Neural cell (in vitro differentiated cells): ENCODE results near the gene PLXNB1. TPM values are rescaled to one million over a fixed set of nuclear protein-coding genes. Genes with fewer than 3 reads are reported as not detected.

Experiments used
- H2AFZ ChIP-seq: fragments of 200-600, 300-800 bp; sonication (generic), shearing (Covaris generic); 2 replicates; pipeline ENCODE4 v1.6.0; 2014; ENCODE audit warnings: low read depth, mild to moderate bottlenecking, antibody characterized with exemption, low read length, moderate library complexity
- H3F3A ChIP-seq: fragments of 200-600 bp; shearing (Covaris generic); 2 replicates; pipeline ENCODE4 v1.6.1; 2016; ENCODE audit warnings: mild to moderate bottlenecking, moderate library complexity, mixed read lengths, antibody characterized with exemption, low read length; ENCODE audit not compliant: insufficient read depth, poor library complexity, severe bottlenecking
- H3K27ac ChIP-seq: fragments of 200-600, 300-800 bp; sonication (generic), shearing (Covaris generic); 2 replicates; pipeline ENCODE4 v1.5.1; 2014; ENCODE audit warnings: mild to moderate bottlenecking, low read length, moderate library complexity
- H3K27me3 ChIP-seq: fragments of 300-800, 200-600 bp; sonication (generic), shearing (Covaris generic); 2 replicates; pipeline ENCODE4 v1.6.0; 2014; ENCODE audit warnings: mild to moderate bottlenecking, low read depth, low read length, moderate library complexity; ENCODE audit not compliant: insufficient read depth
- H3K36me3 ChIP-seq: fragments of 300-800, 200-600 bp; sonication (generic), shearing (Covaris generic); 2 replicates; pipeline ENCODE4 v1.5.1; 2014; ENCODE audit warnings: mild to moderate bottlenecking, antibody characterized with exemption, low read length, moderate library complexity; ENCODE audit not compliant: insufficient read depth
- H3K4me2 ChIP-seq: fragments of 300-800, 200-600 bp; sonication (generic), shearing (Covaris generic); 2 replicates; pipeline ENCODE4 v1.6.0; 2014; ENCODE audit warnings: mild to moderate bottlenecking, low read length
- H3K4me3 ChIP-seq: fragments of 300-800, 200-600 bp; sonication (generic), shearing (Covaris generic); 2 replicates; pipeline ENCODE4 v1.5.1; 2014; ENCODE audit warnings: mild to moderate bottlenecking, low read length, moderate library complexity
- H3K79me2 ChIP-seq: fragments of 200-600 bp; shearing (Covaris generic); replicated peaks from 2 replicates; pipeline ENCODE4 v1.6.0; 2014; ENCODE audit warnings: mild to moderate bottlenecking, low read length, moderate library complexity; ENCODE audit not compliant: insufficient read depth
- H3K9ac ChIP-seq: fragments of 300-800, 200-600 bp; sonication (generic), shearing (Covaris generic); 2 replicates; pipeline ENCODE4 v1.6.1; 2016; ENCODE audit warnings: mild to moderate bottlenecking, low read length, mixed read lengths
- H3K9me2 ChIP-seq: fragments of 200-600 bp; shearing (Covaris generic); 2 replicates; pipeline ENCODE4 v1.6.1; 2016; ENCODE audit warnings: mild to moderate bottlenecking, low read length, mixed read lengths; ENCODE audit not compliant: insufficient read depth
- H3K9me3 ChIP-seq: fragments of 200-600, 300-800 bp; sonication (generic), shearing (Covaris generic); 2 replicates; pipeline ENCODE4 v1.6.1; 2016; ENCODE audit warnings: mild to moderate bottlenecking, mixed run types, low read length, moderate library complexity, mixed read lengths
- H4K20me1 ChIP-seq: fragments of 200-600 bp; shearing (Covaris generic); 2 replicates; pipeline ENCODE4 v1.6.1; 2016; ENCODE audit warnings: mild to moderate bottlenecking, mixed run types; ENCODE audit not compliant: insufficient read depth
- CTCF ChIP-seq: fragments of 450-650 bp; IDR thresholded peaks from 2 replicates; pipeline ENCODE4 v1.5.1; 2014; ENCODE audit warnings: antibody characterized with exemption, mild to moderate bottlenecking, moderate library complexity; ENCODE audit not compliant: poor library complexity, severe bottlenecking
- EP300 ChIP-seq: fragments of 450-650 bp; conservative IDR thresholded peaks from 2 replicates; pipeline ENCODE4 v1.6.1; 2014; ENCODE audit warnings: antibody characterized with exemption, mild to moderate bottlenecking, moderate library complexity; ENCODE audit not compliant: poor library complexity, severe bottlenecking
- EZH2 ChIP-seq: fragments of 200-600, 300-800 bp; shearing (Covaris generic), sonication (generic); IDR thresholded peaks from 2 replicates; pipeline ENCODE4 v1.6.1; 2014; ENCODE audit warnings: antibody characterized with exemption, low read length, borderline replicate concordance, mild to moderate bottlenecking; ENCODE audit not compliant: insufficient read depth, poor library complexity, severe bottlenecking
- MXI1 ChIP-seq: fragments of 450-650 bp; conservative IDR thresholded peaks from 2 replicates; pipeline ENCODE4 v1.6.1; 2014; ENCODE audit warnings: antibody characterized with exemption, mild to moderate bottlenecking; ENCODE audit not compliant: poor library complexity, severe bottlenecking
- POLR2AphosphoS5 ChIP-seq: IDR thresholded peaks from 2 replicates; pipeline ENCODE4 v1.6.1; 2012
- RAD21 ChIP-seq: fragments of 450-650 bp; conservative IDR thresholded peaks from 2 replicates; pipeline ENCODE4 v1.6.1; 2014; ENCODE audit warnings: antibody characterized with exemption, mild to moderate bottlenecking, moderate library complexity
- REST ChIP-seq: IDR thresholded peaks from 2 replicates; pipeline ENCODE4 v1.6.1; 2012; ENCODE audit warnings: borderline replicate concordance
- SMC3 ChIP-seq: fragments of 450-650 bp; conservative IDR thresholded peaks from 2 replicates; pipeline ENCODE4 v1.6.1; 2014; ENCODE audit warnings: antibody characterized with exemption, mild to moderate bottlenecking, moderate library complexity; ENCODE audit not compliant: poor library complexity
- TAF1 ChIP-seq: IDR thresholded peaks from 2 replicates; pipeline ENCODE4 v1.6.1; 2012; ENCODE audit warnings: low read depth
- polyA plus RNA-seq: library from polyadenylated mRNA; depleted of rRNA; stranded (reverse); fragments of >200 nt; gene quantifications from 2 replicates; pipeline ENCODE4 v1.2.3, GENCODE V29; 2014

Gene PLXNB1
- polyA plus RNA-seq, 1 donor from 2014 or later = 134 TPM

- H3K79me2 ChIP-seq = peaks cover 12% of the 10 kb centered on the region
- H4K20me1 ChIP-seq = peaks cover 3% of the 10 kb centered on the region
- no peaks in the 10 kb centered on the region for H3K36me3 ChIP-seq
- H2AFZ ChIP-seq = no peak overlapping the region
- H3K27ac ChIP-seq = no peak overlapping the region
- H3K9me3 ChIP-seq = no peaks in the 10 kb centered on the region
- no peak overlapping the region for H3K4me2 ChIP-seq
- no peaks in the 10 kb centered on the region for H3K27me3 ChIP-seq
- TF ChIP-seq SMC3 = no peak
- H3K4me3 ChIP-seq = no peak overlapping the region
- H3K9me2 ChIP-seq = no peaks in the 10 kb centered on the region
- H3K9ac ChIP-seq = no peak overlapping the region
- no peaks in the 10 kb centered on the region for H3F3A ChIP-seq
These were observed 11.2 kb downstream of the PLXNB1 start for GRCh38 chr3:48418651-48419050.

DNA sequence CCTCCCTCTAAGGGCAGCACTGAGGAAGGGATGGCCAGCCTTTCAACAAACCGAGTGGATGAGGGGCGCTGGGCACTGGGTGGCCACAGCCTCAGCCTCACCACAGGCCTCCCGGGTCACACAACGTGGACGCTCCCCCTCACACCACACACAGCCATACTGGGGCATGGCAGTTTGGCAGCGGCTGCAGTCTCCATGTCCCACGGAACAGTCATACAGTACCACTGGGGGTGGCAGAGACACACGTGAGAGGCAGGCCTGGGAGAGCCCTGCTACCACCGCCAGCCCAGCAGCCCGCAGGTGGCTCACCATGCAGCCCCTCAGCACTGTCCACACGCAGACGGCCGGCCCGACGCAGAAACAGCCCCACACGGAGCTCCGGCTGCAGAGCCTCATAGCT is 11.7 kb downstream of the PLXNB1 start:
- Histone ChIP-seq H3K9me3 (no peaks in the 10 kb centered on the region), H2AFZ (no peak overlapping the region), H3F3A (no peaks in the 10 kb centered on the region), H3K36me3 (no peaks in the 10 kb centered on the region), H3K4me3 (no peak overlapping the region), H4K20me1 (peaks cover 3% of the 10 kb centered on the region), H3K9ac (no peak overlapping the region), H3K27ac (no peak overlapping the region), H3K9me2 (no peaks in the 10 kb centered on the region), H3K4me2 (no peak overlapping the region), H3K27me3 (no peaks in the 10 kb centered on the region), H3K79me2 (peaks cover 6% of the 10 kb centered on the region)
- no peak for TF ChIP-seq SMC3
- TF ChIP-seq TAF1 = no peak
- no peak for TF ChIP-seq MXI1
- TF ChIP-seq EZH2 = no peak
- TF ChIP-seq POLR2AphosphoS5 = no peak
- no peak for TF ChIP-seq REST
- TF ChIP-seq EP300 = no peak
- no peak for TF ChIP-seq CTCF
- no peak for TF ChIP-seq RAD21

DNA sequence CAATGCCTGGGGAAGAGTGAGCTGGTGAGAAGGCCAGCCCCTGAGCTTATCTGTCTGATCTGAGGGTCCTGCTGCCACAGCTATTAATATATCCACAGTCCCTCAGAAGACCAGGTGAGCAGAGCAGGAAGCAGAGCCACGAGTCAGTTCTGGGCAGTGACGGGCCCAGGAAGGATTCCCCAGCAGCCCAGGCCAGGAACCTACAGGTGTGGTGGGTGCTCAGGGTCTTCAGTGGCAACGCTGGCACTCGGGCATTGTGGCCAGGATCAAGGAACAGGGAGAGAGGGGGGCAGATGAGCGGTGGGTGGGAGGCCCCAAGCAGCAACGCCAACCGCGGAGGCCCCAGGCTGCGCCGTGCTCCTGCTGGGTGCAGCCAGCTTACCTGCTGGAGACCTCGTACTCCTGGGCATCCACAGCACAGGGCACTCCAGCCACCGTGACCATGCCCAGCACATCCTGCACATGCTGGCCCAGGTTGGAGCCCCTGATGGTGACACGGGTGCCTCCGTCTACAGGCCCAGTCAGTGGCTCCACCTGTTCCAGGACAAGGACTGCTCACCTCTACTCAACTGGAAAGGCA is 12.3 kb downstream of the PLXNB1 start:
- H3K9me2 ChIP-seq = no peaks in the 10 kb centered on the region
- no peak overlapping the region for H3K27ac ChIP-seq
- no peak overlapping the region for H3K9ac ChIP-seq
- H3K9me3 ChIP-seq = no peaks in the 10 kb centered on the region
- TF ChIP-seq REST (no peak), TAF1 (no peak), EP300 (no peak), CTCF (no peak), EZH2 (no peak), SMC3 (no peak), MXI1 (no peak), RAD21 (no peak), POLR2AphosphoS5 (no peak)
- H3K36me3 ChIP-seq = no peaks in the 10 kb centered on the region
- no peak overlapping the region for H2AFZ ChIP-seq
- H3K4me3 ChIP-seq = no peak overlapping the region
- peaks cover 1% of the 10 kb centered on the region for H3K79me2 ChIP-seq
- peaks cover 3% of the 10 kb centered on the region for H4K20me1 ChIP-seq
- no peaks in the 10 kb centered on the region for H3K27me3 ChIP-seq
- H3F3A ChIP-seq = no peaks in the 10 kb centered on the region
- no peak overlapping the region for H3K4me2 ChIP-seq
